Panc1 (cell line): ENCODE results near the gene FAM43A. TPM values are rescaled to one million over a fixed set of nuclear protein-coding genes. Genes with fewer than 3 reads are reported as not detected.

Experiments
- ATAC-seq: fragments of 200-7000 bp; cut with Tn5 transposase; 2 replicates; pipeline ENCODE4 v1.9.1; 2020; ENCODE audit warnings: mild to moderate bottlenecking, moderate library complexity
- BruUV-seq: library from RNA; stranded (reverse); fragments of 400-500 nt; replicated peaks from 2 replicates; lab custom pipeline; 2021; lab: Mats Ljungman, UMichigan
- CTCF ChIA-PET: fragments of 300-600 bp; sonication (Branson Sonifier 250); formaldehyde crosslinking; loops from one replicate; lab custom pipeline; 2022; ENCODE audit warnings: antibody characterized with exemption; lab: Charles Lee
- POLR2A ChIA-PET: fragments of 300-600 bp; sonication (Branson Sonifier 250); formaldehyde crosslinking; loops from one replicate; lab custom pipeline; 2022; ENCODE audit warnings: antibody characterized with exemption; lab: Charles Lee
- DNase-seq: peaks from one replicate; pipeline ENCODE4 v3.0.0-alpha.2; 2010; ENCODE audit warnings: low read depth, low spot score
- H3K27ac ChIP-seq: 2 replicates; pipeline ENCODE4 v1.5.1; 2011; ENCODE audit warnings: mild to moderate bottlenecking, low read length, inconsistent platforms
- H3K27me3 ChIP-seq: fragments of 200-500 bp; sonication (Bioruptor generic); 2 replicates; pipeline ENCODE4 v1.6.0; 2014; ENCODE audit warnings: low read length, inconsistent platforms; ENCODE audit not compliant: control insufficient read depth, insufficient read depth
- H3K36me3 ChIP-seq: fragments of 200-500 bp; sonication (Bioruptor generic); 2 replicates; pipeline ENCODE4 v1.5.1; 2014; ENCODE audit warnings: inconsistent platforms, mild to moderate bottlenecking, low read length, moderate library complexity; ENCODE audit not compliant: control insufficient read depth, insufficient read depth
- H3K4me1 ChIP-seq: 2 replicates; pipeline ENCODE4 v1.5.1; 2011; ENCODE audit warnings: inconsistent platforms, mild to moderate bottlenecking, low read length, moderate library complexity; ENCODE audit not compliant: control insufficient read depth, insufficient read depth
- H3K4me3 ChIP-seq, 2 experiments: 2 replicates each; pipeline ENCODE4 v1.5.1; 2011 to 2012; ENCODE audit warnings: low read depth in 2 of 2, low read length in 2 of 2, mild to moderate bottlenecking in 2 of 2, inconsistent platforms in 1 of 2, moderate library complexity in 1 of 2
- H3K9me3 ChIP-seq: fragments of 200-500 bp; sonication (Bioruptor generic); 2 replicates; pipeline ENCODE4 v1.5.1; 2014; ENCODE audit warnings: low read depth, mild to moderate bottlenecking, inconsistent platforms, low read length, moderate library complexity; ENCODE audit not compliant: control insufficient read depth, insufficient read depth
- CTCF ChIP-seq: fragments of 450-650 bp; IDR thresholded peaks from 2 replicates; pipeline ENCODE4 v1.5.1; 2017; ENCODE audit warnings: mild to moderate bottlenecking
- POLR2AphosphoS5 ChIP-seq: IDR thresholded peaks from 2 replicates; pipeline ENCODE4 v1.6.1; 2012; ENCODE audit warnings: mild to moderate bottlenecking, low read depth, low read length, moderate library complexity
- REST ChIP-seq, 2 experiments: IDR thresholded peaks; 2 replicates each; pipeline ENCODE4 v1.6.1; 2011 to 2012; ENCODE audit warnings: low read depth in 2 of 2, control low read depth in 1 of 2, low read length in 1 of 2, mild to moderate bottlenecking in 1 of 2, moderate library complexity in 1 of 2; ENCODE audit not compliant: insufficient read depth in 1 of 2
- SIN3A ChIP-seq: IDR thresholded peaks from 2 replicates; pipeline ENCODE4 v1.6.1; 2012; ENCODE audit warnings: low read depth, mild to moderate bottlenecking, low read length, moderate library complexity, borderline replicate concordance; ENCODE audit not compliant: insufficient read depth
- TCF7L2 ChIP-seq: IDR thresholded peaks from 2 replicates; pipeline ENCODE4 v1.6.1; 2011; ENCODE audit warnings: mild to moderate bottlenecking, low read depth, low read length, inconsistent platforms
- in situ Hi-C: cut with HindIII; loops from 2 replicates; pipeline ENCODE4 v1.10.0; 2016; ENCODE audit warnings: low sequenced_read_pairs, low pct_unique_long_range_greater_than_20kb
- intact Hi-C: fragments of 100-400 bp; cut with micrococcal nuclease; formaldehyde crosslinking; loops from one replicate; pipeline ENCODE4 v1.10.0; 2022; ENCODE audit not compliant: unreplicated experiment
- total RNA-seq: library from RNA; stranded (reverse); gene quantifications from one replicate; pipeline ENCODE4 v1.2.1, GENCODE V29; 2021; ENCODE audit not compliant: unreplicated experiment

FAM43A gene
- total RNA-seq, 1 experiment from 2014 or later = 51.4 TPM

GRCh38 chr3:194671900-194672808 is 13.5 kb upstream of the FAM43A start, which contains the start of gene LSG1:
Gene LSG1, minus strand, starts transcription at chr3:194672191. Its CDS starts 29 bp downstream, at chr3:194672162.
- Histone ChIP-seq H3K4me1 (peaks cover 17% of the 10 kb centered on the region), H3K27ac (peak within 1 kb of the TSS; percentile 99), H3K9me3 (no peaks in the 10 kb centered on the region), H3K36me3 (peaks cover 15% of the 10 kb centered on the region), H3K27me3 (no peaks in the 10 kb centered on the region), H3K4me3 (peak within 1 kb of the TSS; percentile 92 to 95)
- ATAC-seq = peak; percentile 97
- no TSS peak for BruUV-seq
- peak; percentile 92 for DNase-seq
- in situ Hi-C loops = no loop called here
- intact Hi-C loops = no loop called here
- ChIA-PET POLR2A (interaction anchor here (0.5 to 1.2 kb wide), 3 partner anchors 276 to 589 kb away, joined by 3 to 9 read pairs (median 3); no protein-coding TSS in a partner anchor), CTCF (interaction anchor here (0.6 to 2.3 kb wide), 7 partner anchors 11 to 599 kb away, joined by 3 to 14 read pairs (median 3); partner anchors contain the start of gene XXYLT1)
- TF ChIP-seq REST (IDR thresholded peaks at IDR 0.05; ENCODE audit: insufficient read depth in 1 of 2, low read depth in 2 of 2, low read length in 1 of 2) = 0 out of 4 replicates have a peak, but pooled peaks have one; percentile 22 to 51
- peak; percentile 81 for TF ChIP-seq POLR2AphosphoS5
- peak; percentile 65 for TF ChIP-seq SIN3A
- TF ChIP-seq CTCF = no peak
- TF ChIP-seq TCF7L2 = peak; percentile 67

- H3K27ac ChIP-seq = peak overlapping the region; percentile 99
- TF ChIP-seq CTCF (no peak), TCF7L2 (no peak), POLR2AphosphoS5 (no peak), SIN3A (no peak), REST (IDR thresholded peaks at IDR 0.05; ENCODE audit: insufficient read depth in 1 of 2, low read depth in 2 of 2, low read length in 1 of 2) (no peak)
- no peak for ATAC-seq
- intact Hi-C loops (no loop called here), in situ Hi-C loops (no loop called here)
- H3K27me3 ChIP-seq = no peaks in the 10 kb centered on the region
- TSS peak; percentile 99 for BruUV-seq
- no peak for DNase-seq
- ChIA-PET POLR2A (interaction anchor here (0.5 to 0.6 kb wide), 2 partner anchors 276 to 588 kb away, joined by 3 read pairs; no protein-coding TSS in a partner anchor), CTCF (interaction anchor here (2.3 kb wide), 1 partner anchor 10 kb away, joined by 14 read pairs; no protein-coding TSS in a partner anchor)
- peak overlapping the region; percentile 92 to 95 for H3K4me3 ChIP-seq
- peaks cover 17% of the 10 kb centered on the region for H3K4me1 ChIP-seq
- no peaks in the 10 kb centered on the region for H3K9me3 ChIP-seq
- peaks cover 15% of the 10 kb centered on the region for H3K36me3 ChIP-seq
Measured at GRCh38 chr3:194672876-194673275, 12.8 kb upstream of the FAM43A start.
